HepG2 (cell line): ENCODE results near the gene ZNF561. TPM values are rescaled to one million over a fixed set of nuclear protein-coding genes. Genes with fewer than 3 reads are reported as not detected.

Source experiments
- ADNP ChIP-seq: sonication (generic); formaldehyde crosslinking; IDR thresholded peaks from 2 replicates; pipeline ENCODE4 v1.4.0; 2020; ENCODE audit warnings: missing genetic modification reagents
- FOXP1 ChIP-seq, 2 experiments: fragments of 450-650 bp in 1 of 2; IDR thresholded peaks; 2 replicates each; pipeline ENCODE4 v1.6.1; 2017 to 2018; ENCODE audit warnings: antibody characterized with exemption in 1 of 2
- MXI1 ChIP-seq: IDR thresholded peaks from 3 replicates; pipeline ENCODE4 v1.6.1; 2012; ENCODE audit warnings: low read depth, low read length, inconsistent platforms, borderline replicate concordance
- NR2C2 ChIP-seq: sonication (generic); formaldehyde crosslinking; IDR thresholded peaks from 2 replicates; pipeline ENCODE4 v1.4.0; 2020; ENCODE audit warnings: missing genetic modification reagents, mild to moderate bottlenecking, moderate library complexity, borderline replicate concordance
- ONECUT2 ChIP-seq: sonication (generic); formaldehyde crosslinking; IDR thresholded peaks from 2 replicates; pipeline ENCODE4 v1.4.0; 2020; ENCODE audit warnings: missing genetic modification reagents
- POLR2AphosphoS2 ChIP-seq: IDR thresholded peaks from 2 replicates; pipeline ENCODE4 v1.6.1; 2011; ENCODE audit warnings: low read depth, low read length, improper control_type of control experiment
- RBAK ChIP-seq: sonication (generic); formaldehyde crosslinking; IDR thresholded peaks from 2 replicates; pipeline ENCODE4 v1.5.1; 2020; ENCODE audit warnings: mild to moderate bottlenecking, missing genetic modification reagents
- SIX4 ChIP-seq: sonication (generic); formaldehyde crosslinking; IDR thresholded peaks from 2 replicates; pipeline ENCODE4 v1.4.0; 2020; ENCODE audit warnings: missing genetic modification reagents
- SNAI1 ChIP-seq: sonication (generic); formaldehyde crosslinking; IDR thresholded peaks from 2 replicates; pipeline ENCODE4 v1.5.0; 2020; ENCODE audit warnings: mild to moderate bottlenecking, missing genetic modification reagents, borderline replicate concordance
- ZBTB3 ChIP-seq: sonication (generic); formaldehyde crosslinking; IDR thresholded peaks from 2 replicates; pipeline ENCODE4 v1.4.0; 2020; ENCODE audit warnings: low read depth, mild to moderate bottlenecking, moderate library complexity, missing genetic modification reagents, borderline replicate concordance
- ZNF12 ChIP-seq: sonication (generic); formaldehyde crosslinking; IDR thresholded peaks from 2 replicates; pipeline ENCODE4 v1.5.0; 2020; ENCODE audit warnings: missing genetic modification reagents
- ZNF768 ChIP-seq: sonication (generic); formaldehyde crosslinking; IDR thresholded peaks from 2 replicates; pipeline ENCODE4 v1.4.0; 2020; ENCODE audit warnings: missing genetic modification reagents
- ZNF841 ChIP-seq: sonication (generic); formaldehyde crosslinking; IDR thresholded peaks from 2 replicates; pipeline ENCODE4 v1.8.1; 2023; ENCODE audit warnings: missing genetic modification reagents, borderline replicate concordance
- polyA plus RNA-seq, 8 experiments: library from polyadenylated mRNA; depleted of rRNA in 3 of 8; stranded (reverse) in 7 of 8; unstranded in 1 of 8; fragments of >200 nt; fragmentation: Illumina TruSeq in 4 of 8; extraction: Trizol in 4 of 8; gene quantifications; 2 replicates each; pipeline versions ENCODE4 v1.2.1 to v1.2.3, GENCODE V29; 2011 to 2016; ENCODE audit warnings: low read depth in 4 of 8, missing spikeins in 1 of 8, mixed read lengths in 1 of 8; ENCODE audit not compliant: insufficient read depth in 1 of 8
- total RNA-seq, 5 experiments: library from RNA; depleted of rRNA; stranded (reverse); fragments of >200 nt; fragmentation: Illumina TruSeq; extraction: Trizol; gene quantifications; 2 replicates each; pipeline ENCODE4 v1.2.3, GENCODE V29; 2016; ENCODE audit warnings: low read depth in 1 of 5
- TF ChIP-seq, protein P1 (sequence below): sonication (generic); formaldehyde crosslinking; IDR thresholded peaks from 2 replicates; pipeline ENCODE4 v1.8.1; 2023; ENCODE audit warnings: mild to moderate bottlenecking, moderate library complexity, missing genetic modification reagents
- TF ChIP-seq, protein P2 (sequence below): sonication (generic); formaldehyde crosslinking; IDR thresholded peaks from 2 replicates; pipeline ENCODE4 v1.4.0; 2020; ENCODE audit warnings: missing genetic modification reagents, mild to moderate bottlenecking, borderline replicate concordance
- TF ChIP-seq, protein P3 (sequence below): sonication (generic); formaldehyde crosslinking; IDR thresholded peaks from 2 replicates; pipeline ENCODE4 v1.4.0; 2020; ENCODE audit warnings: missing genetic modification reagents, borderline replicate concordance
- TF ChIP-seq, protein P4 (sequence below): IDR thresholded peaks from 2 replicates; pipeline ENCODE4 v1.6.1; 2016; ENCODE audit warnings: low read depth, control low read depth
- TF ChIP-seq, protein P5 (sequence below): sonication (generic); formaldehyde crosslinking; IDR thresholded peaks from 2 replicates; pipeline ENCODE4 v1.8.1; 2023; ENCODE audit warnings: mild to moderate bottlenecking, inconsistent platforms, moderate library complexity, missing genetic modification reagents, borderline replicate concordance
- TF ChIP-seq, protein P6 (sequence below): sonication (generic); formaldehyde crosslinking; IDR thresholded peaks from 2 replicates; pipeline ENCODE4 v1.8.1; 2023; ENCODE audit warnings: mild to moderate bottlenecking, missing genetic modification reagents

Gene ZNF561
- total and polyA plus RNA-seq, 2 of the 13 experiments (the other 11 are each of a cell fraction or from before 2014, with no cell fraction given), result 19.8 to 35.1 TPM

DNA sequence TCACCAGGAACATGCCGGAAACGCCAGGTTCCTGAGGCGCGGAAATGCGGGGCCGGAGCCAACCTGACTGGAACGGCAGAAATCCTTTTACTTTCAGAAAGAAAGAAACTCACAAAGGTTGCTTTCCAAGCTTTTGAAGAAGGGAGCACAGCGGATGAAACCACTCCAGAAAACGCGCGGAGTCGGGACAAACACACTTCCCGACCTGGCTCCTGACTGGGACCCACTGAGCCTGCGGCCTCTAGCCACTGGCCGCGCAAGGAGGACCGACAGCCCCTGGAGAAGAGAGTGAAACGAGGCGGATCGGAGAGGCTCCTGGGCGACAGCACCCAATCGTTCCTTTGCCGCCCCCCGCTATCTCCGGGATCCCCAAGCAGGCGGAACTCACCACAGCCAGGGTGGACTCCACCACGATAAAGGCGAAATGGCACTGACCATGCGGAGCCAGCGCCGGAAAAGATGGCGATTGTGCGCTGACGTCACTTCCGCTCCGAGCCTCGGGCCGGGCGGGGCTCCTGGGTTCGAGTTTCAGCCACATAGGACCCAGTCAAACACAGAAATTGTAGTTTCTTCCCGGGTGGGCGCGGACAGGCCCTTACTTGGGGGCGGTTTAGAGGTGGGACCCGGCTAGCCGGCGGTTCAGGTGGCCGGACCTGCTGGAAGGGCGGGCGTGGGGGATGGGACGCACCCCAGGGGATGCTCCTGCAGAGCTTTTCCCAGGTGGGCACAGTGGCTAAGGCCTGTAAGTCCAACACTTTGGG, 36.8 kb downstream of the ZNF561 start, which contains the start of gene ZNF121 (continued):
- TF ChIP-seq, protein P1, sequence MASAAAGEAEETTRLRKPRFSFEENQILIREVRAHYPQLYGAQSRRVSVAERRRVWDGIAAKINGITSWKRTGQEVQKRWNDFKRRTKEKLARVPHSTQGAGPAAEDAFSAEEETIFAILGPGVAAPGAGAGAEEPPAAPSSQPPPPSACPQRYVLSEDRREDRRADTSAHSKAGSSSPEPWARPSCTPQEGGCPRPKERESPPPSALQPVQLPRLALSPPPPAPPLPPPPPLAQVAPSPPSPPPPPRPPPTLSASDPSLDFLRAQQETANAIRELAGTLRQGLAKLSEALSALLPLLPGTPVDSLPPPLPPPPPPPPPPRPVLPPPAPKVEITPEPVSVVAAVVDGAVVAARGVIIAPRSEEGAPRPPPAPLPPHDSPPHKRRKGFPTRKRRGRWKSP (CRISPR knock-in tag), result peak; percentile 59; the same call in 1 of the 2 replicates
- TF ChIP-seq, protein P2, sequence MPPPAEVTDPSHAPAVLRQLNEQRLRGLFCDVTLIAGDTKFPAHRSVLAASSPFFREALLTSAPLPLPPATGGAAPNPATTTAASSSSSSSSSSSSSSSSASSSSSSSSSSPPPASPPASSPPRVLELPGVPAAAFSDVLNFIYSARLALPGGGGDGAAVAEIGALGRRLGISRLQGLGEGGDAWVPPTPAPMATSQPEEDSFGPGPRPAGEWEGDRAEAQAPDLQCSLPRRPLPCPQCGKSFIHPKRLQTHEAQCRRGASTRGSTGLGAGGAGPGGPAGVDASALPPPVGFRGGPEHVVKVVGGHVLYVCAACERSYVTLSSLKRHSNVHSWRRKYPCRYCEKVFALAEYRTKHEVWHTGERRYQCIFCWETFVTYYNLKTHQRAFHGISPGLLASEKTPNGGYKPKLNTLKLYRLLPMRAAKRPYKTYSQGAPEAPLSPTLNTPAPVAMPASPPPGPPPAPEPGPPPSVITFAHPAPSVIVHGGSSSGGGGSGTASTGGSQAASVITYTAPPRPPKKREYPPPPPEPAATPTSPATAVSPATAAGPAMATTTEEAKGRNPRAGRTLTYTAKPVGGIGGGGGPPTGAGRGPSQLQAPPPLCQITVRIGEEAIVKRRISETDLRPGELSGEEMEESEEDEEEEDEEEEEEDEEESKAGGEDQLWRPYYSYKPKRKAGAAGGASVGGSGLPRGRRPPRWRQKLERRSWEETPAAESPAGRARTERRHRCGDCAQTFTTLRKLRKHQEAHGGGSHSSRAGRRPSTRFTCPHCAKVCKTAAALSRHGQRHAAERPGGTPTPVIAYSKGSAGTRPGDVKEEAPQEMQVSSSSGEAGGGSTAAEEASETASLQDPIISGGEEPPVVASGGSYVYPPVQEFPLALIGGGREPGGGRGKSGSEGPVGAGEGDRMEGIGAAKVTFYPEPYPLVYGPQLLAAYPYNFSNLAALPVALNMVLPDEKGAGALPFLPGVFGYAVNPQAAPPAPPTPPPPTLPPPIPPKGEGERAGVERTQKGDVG (CRISPR knock-in tag), result no peak
- TF ChIP-seq SNAI1, result no peak
- TF ChIP-seq ZNF768 (CRISPR knock-in tag), result peak; percentile 72
- TF ChIP-seq NR2C2 (CRISPR knock-in tag), result peak; percentile 57; the same call in 1 of the 2 replicates
- TF ChIP-seq POLR2AphosphoS2, result peak; percentile 53; the same call in 1 of the 2 replicates
- TF ChIP-seq ONECUT2 (CRISPR knock-in tag), result peak; percentile 53; the same call in 1 of the 2 replicates
- TF ChIP-seq ADNP (CRISPR knock-in tag), result no peak; the same call in 1 of the 2 replicates
- TF ChIP-seq, protein P3, sequence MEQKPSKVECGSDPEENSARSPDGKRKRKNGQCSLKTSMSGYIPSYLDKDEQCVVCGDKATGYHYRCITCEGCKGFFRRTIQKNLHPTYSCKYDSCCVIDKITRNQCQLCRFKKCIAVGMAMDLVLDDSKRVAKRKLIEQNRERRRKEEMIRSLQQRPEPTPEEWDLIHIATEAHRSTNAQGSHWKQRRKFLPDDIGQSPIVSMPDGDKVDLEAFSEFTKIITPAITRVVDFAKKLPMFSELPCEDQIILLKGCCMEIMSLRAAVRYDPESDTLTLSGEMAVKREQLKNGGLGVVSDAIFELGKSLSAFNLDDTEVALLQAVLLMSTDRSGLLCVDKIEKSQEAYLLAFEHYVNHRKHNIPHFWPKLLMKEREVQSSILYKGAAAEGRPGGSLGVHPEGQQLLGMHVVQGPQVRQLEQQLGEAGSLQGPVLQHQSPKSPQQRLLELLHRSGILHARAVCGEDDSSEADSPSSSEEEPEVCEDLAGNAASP, result no peak
- TF ChIP-seq FOXP1 (IDR thresholded peaks at IDR 0.05), result no peak
- no peak for TF ChIP-seq FOXP1 (CRISPR knock-in tag; IDR thresholded peaks at IDR 0.05)
- TF ChIP-seq, protein P4, sequence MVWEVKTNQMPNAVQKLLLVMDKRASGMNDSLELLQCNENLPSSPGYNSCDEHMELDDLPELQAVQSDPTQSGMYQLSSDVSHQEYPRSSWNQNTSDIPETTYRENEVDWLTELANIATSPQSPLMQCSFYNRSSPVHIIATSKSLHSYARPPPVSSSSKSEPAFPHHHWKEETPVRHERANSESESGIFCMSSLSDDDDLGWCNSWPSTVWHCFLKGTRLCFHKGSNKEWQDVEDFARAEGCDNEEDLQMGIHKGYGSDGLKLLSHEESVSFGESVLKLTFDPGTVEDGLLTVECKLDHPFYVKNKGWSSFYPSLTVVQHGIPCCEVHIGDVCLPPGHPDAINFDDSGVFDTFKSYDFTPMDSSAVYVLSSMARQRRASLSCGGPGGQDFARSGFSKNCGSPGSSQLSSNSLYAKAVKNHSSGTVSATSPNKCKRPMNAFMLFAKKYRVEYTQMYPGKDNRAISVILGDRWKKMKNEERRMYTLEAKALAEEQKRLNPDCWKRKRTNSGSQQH (CRISPR knock-in tag), result peak; percentile 86
- TF ChIP-seq, protein P5, sequence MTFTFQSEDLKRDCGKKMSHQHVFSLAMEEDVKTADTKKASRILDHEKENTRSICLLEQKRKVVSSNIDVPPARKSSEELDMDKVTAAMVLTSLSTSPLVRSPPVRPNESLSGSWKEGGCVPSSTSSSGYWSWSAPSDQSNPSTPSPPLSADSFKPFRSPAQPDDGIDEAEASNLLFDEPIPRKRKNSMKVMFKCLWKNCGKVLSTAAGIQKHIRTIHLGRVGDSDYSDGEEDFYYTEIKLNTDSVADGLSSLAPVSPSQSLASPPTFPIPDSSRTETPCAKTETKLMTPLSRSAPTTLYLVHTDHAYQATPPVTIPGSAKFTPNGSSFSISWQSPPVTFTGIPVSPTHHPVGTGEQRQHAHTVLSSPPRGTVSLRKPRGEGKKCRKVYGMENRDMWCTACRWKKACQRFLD (CRISPR knock-in tag), result no peak
- peak; percentile 86; the same call in 1 of the 3 replicates for TF ChIP-seq MXI1
- no peak for TF ChIP-seq RBAK
- TF ChIP-seq ZNF841 (CRISPR knock-in tag), result no peak
- TF ChIP-seq ZBTB3 (CRISPR knock-in tag), result no peak
- no peak; the same call in 1 of the 2 replicates for TF ChIP-seq ZNF12 (CRISPR knock-in tag)
- peak; percentile 86 for TF ChIP-seq SIX4
- TF ChIP-seq, protein P6, sequence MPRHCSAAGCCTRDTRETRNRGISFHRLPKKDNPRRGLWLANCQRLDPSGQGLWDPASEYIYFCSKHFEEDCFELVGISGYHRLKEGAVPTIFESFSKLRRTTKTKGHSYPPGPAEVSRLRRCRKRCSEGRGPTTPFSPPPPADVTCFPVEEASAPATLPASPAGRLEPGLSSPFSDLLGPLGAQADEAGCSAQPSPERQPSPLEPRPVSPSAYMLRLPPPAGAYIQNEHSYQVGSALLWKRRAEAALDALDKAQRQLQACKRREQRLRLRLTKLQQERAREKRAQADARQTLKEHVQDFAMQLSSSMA (CRISPR knock-in tag), result no peak
